Cardiac septum (tissue), 1 donor: ENCODE measurements around the gene CCDC110. TPM values are rescaled to one million over a fixed set of nuclear protein-coding genes. Genes with fewer than 3 reads are reported as not detected.
"Not testable (repeated sequence)": the region's sequence is repeated elsewhere in the genome, so short reads cannot be mapped to it uniquely, and the experiment has no call there.

Source experiments
- DNase-seq: peaks from one replicate; pipeline ENCODE4 v3.0.0-alpha.2; 2020; ENCODE audit warnings: low spot score
- intact Hi-C: fragments of 100-400 bp; cut with DNase I; formaldehyde crosslinking; loops from one replicate; pipeline ENCODE4 v1.14.0; 2022
- long read RNA-seq: library from polyadenylated mRNA; unstranded; transcript quantifications from one replicate; pipeline ENCODE4 v2.0.0, GENCODE V29; 2021
- total RNA-seq: library from RNA; stranded (reverse); fragmentation: NEBNext Ultra II Directional; extraction: Animal tissue kit (Norgen Biotek cat#: 25700); gene quantifications from one replicate; pipeline ENCODE4 v1.2.1, GENCODE V29; 2021
- donor health status: DM: no; HTN: no; CAD: no.

The CCDC110 gene
- 0.67 TPM for total RNA-seq
- long read RNA-seq = 0 reads

DNA sequence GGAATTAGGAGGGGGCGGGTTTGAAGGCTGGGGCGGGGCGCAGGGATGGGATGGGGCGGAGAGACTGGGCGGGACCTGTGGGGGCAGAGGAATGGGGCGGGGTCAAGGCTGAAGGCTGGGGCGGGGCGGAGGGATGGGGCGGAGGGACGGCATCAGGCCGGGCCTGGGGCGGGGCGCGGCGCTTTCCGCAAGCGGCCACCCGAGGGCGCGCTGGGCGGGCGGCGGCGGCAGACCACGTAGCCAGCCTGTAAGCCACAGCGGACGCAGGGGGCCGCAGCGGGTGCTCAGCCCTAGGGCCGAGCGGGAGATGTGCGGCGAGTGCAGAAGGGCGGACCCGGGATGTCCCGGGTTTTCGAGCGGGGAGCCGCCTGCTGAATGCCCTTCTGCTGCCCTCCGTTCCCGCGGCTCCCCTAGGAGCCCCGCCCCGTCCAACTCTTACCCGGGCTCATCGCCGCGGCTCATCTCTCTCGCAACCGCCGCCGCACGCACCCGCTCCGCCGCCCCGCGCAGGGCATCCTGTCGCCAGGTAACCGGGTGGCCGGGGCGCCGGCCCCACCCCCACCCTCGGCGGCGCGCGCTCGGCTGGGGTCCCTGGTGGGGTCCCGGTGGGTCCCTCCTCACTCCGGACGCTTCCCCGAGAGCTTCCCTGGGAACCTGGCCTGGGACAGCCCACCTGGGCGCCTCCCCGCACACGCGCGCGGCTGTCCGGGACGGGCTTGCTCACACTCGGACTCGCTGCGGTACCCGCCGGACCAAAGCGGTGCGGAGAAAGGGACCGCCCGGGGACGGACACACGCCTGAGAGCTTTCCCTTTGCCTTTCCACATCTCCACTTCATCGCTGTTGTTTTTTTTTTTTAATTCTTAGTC is at the start of gene CCDC110:
Gene CCDC110 (minus strand): TSS at position 499 of the 868 bp plus-strand sequence. CDS start 50 bp downstream, at position 449.
- peak; percentile 96 for DNase-seq
- intact Hi-C loops = loop anchor here (2.0 to 5.0 kb wide), 4 partner anchors 41 to 269 kb away; partner anchors contain the start of genes CFAP97 and PDLIM3

DNA sequence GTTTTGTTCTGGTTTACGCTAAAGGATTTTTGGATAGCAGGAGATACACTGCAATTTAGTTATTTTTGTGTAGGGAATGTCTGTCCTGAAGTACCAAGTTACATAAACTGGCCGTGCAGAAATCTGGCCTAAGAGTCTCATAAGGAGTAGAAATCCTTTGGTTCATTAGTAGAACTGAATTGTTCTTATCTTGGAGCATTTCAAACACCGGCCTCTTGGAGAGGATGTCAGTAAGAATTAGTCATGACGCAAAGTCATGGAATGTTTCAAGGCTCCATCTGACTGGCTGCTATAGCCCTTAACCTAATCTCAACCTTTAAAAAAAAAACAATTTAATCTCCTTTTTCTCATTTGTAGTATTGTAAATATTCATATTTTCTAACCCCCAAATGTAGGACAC is 48.6 kb upstream of the CCDC110 start:
- intact Hi-C loops = no loop called here
- DNase-seq = no peak

DNA sequence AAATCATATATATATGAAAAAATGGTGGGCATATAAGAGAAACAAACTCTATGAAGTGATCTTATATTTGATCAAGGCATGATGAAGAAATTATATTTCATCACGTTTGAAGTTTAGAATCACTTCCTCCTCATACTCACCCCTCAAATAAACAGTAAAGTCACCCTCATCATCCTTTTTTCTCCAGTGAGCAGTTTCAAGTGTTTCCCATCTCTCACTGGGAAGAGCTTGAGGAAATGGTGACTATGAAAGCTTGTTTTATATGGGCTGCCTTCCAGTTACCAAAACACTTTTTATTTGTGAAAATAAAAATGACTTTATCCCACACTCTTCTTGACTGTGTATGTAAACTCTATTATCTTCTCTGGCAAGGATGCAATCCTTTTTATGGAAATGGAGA is 47.0 kb upstream of the CCDC110 start:
- no peak for DNase-seq
- intact Hi-C loops = no loop called here

DNA sequence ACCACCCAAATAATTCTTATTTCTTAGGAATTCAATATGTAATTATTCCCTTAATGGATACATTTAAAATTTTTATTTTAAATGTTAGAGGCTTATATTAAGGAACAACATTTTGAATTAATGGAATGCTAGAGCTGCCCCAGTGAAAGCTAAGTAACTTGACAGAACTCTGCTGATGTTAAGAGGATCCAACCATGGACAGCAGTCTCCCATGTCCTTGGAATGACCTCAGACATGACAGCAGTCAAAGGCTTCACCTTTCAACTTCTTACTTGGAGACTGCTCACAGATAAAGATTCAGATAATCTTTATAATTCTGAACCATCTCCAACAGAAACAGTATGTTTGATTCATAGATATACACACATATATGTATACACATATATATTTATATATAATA is 46.5 kb upstream of the CCDC110 start:
- intact Hi-C loops = no loop called here
- DNase-seq = no peak

DNA sequence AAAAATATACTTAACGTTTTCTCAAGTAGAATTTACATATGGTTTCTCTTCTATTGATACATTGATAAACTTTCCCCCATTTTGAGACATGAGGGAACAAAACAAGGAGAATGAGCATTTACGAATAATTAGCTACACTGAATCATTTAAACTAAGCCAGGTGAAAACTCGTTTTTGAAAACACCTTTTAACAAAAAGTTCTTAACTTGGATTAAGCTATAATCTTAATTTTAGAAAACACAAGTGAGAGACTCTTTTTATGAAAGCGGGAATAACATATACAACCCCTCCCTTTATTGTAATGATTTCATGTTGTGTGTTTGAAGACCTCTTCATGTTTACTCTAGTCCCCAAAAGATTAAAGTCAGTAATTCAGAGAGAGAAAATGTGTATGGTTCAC is 43.7 kb upstream of the CCDC110 start:
- intact Hi-C loops = no loop called here
- no peak for DNase-seq

DNA sequence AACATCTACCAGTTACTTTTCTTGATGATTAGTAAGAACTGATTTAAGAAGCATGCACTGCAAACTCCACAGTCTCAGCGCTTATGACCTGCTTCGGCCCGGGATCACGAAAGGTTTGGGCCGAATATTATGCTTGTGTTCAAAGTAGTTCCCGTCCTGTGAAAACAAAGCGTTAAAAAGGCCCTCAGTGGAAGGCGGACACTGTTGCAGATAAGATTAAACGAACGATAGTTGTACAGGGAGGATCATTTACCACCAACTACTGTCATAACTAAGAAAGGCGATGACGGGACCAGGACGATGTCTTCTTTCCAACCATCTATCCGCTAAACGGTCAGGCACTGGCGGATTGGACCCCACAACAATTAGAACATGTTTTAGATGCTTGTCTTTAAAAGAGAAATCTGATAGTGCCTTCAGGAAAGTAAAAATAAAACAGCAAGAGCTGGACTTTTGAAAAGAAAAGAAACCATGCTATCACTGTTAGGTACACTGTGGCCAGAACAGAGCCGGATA is 42.7 kb upstream of the CCDC110 start:
- DNase-seq = no peak
- intact Hi-C loops = loop anchor here (5.0 kb wide), 1 partner anchor 42 kb away; the partner anchor contains the start of gene CCDC110

DNA sequence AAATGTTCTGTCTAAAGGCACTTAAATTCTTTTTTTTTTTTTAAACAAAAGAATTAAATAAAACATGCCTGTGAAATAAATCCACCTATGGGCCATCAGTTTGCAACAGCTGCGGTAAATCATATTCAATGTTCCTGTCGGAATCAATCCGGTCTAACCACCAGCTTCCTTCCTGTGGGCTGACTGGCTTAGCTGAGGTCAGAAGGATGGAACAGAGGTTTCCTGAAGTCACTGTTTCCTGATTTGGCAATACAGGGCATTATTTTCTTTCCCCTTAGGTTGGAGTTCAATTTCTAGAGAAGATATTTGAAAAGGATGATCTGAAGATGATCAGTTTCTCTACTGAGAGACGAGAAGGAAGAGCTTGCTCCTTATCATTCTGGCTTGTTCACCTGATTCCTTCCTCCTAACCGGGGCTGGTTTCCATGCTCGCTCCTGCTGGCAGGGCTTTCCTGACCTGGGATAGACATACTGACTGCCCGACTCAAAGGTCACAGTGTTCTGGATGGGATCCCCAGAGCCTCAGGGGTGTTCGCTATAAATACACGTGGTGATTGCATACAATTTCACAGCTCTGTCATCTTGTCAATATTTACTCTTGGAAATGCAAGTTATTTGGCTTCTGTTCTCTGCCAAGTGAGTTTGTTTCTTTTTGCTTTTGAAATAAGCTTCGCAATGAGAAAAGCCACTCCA is 42.1 kb upstream of the CCDC110 start:
- DNase-seq = no peak
- intact Hi-C loops = loop anchor here (5.0 kb wide), 1 partner anchor 41 kb away; the partner anchor contains the start of gene CCDC110

DNA sequence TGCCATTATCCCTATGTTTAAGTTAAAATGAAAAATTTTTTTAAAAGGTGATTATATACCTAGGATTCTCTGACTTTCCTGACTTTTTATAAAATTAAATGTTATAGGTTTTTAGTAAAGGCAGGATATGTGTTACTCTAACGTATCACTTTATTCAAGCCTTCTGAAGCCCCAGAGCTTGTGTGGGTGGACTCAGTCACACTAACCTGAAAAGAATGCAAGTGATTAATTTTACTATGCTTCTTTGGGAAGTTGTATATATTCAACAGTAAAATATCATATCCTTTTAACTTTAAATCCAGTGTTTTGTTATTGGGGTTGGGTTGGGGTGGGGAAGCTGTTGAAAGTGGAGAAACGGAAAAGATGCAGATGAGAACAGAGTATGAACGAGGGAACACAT is 41.0 kb upstream of the CCDC110 start:
- no peak for DNase-seq
- intact Hi-C loops = loop anchor here (5.0 kb wide), 1 partner anchor 40 kb away; the partner anchor contains the start of gene CCDC110

DNA sequence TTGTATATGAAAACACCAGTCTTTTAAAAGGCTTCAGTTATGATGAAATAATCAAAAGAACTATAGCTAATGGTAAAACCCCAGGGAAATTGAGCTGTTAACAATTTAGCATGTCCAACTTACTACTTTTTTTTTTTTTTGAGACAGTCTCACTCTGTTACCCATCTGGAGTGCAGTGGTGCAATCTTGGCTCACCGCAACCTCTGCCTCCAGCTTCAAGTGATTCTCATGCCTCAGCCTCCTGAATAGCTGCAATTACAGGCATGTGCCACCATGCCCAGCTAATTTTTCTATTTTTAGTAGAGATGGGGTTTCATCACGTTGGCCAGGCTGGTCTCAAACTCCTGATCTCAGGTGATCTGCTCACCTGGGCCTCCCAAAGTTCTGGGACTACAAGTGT is 39.7 kb upstream of the CCDC110 start:
- intact Hi-C loops = loop anchor here (5.0 kb wide), 1 partner anchor 39 kb away; the partner anchor contains the start of gene CCDC110

DNA sequence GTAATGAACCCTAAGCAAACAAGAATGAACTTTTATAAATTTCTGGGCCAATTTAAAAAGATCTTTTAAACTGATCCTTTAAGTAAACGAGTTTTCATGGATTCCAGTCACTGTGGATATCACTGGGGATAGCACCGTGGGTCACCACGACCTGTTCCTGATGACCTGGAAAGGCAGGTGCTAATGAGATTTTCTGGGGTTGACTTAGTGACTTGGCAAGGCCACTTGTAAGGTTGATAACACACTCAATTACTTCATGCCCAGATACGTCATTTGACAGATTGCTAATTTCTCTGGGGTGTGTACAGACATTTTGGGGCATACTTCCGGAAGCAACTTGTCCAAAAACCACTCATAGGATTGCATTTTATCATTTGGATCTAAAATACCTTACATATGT is 39.3 kb upstream of the CCDC110 start:
- intact Hi-C loops = loop anchor here (5.0 kb wide), 1 partner anchor 39 kb away; the partner anchor contains the start of gene CCDC110
- DNase-seq = no peak

More for the DNA sequence above, 39.7 kb upstream of the CCDC110 start:
- not testable (repeated sequence) for DNase-seq

DNA sequence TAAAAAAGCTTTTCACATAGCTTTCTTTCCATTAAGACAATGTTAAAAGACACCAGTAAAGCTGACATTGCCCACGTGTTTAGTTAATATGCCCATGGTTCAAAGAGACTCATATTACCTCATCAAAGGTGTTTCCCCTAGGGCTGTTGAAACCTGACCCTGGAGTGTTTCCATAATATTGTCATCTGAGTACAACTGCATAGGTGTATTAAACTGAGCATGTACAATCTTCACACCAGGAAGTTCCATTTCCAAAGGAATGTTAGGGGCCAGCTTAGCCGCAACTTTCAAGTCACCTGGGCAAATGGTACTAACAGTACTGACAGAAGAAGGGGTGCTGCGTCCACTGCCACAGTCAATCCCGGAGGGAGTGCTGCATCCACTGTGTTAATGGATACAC is 36.6 kb upstream of the CCDC110 start:
- DNase-seq = no peak
- intact Hi-C loops = no loop called here

DNA sequence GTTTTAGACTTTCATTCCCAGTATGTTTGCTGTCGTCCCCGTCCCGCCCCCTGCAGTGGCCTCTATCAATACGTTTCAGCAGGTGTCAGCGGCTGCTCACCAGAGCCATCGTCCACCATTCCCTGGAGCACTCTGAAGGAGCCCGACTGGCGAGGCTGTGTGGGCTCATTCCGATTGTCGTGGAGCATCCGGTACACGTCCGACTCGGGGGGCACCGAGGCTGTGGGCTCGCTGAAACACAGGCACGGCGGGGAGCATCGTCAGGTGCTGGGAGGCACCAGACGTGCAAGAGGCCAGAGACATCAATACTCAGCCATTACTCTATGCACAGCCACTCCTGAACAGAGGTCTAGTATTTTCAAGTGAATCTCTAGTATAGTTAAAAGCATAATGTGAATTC is 34.9 kb upstream of the CCDC110 start:
- intact Hi-C loops = no loop called here
- DNase-seq = no peak

DNA sequence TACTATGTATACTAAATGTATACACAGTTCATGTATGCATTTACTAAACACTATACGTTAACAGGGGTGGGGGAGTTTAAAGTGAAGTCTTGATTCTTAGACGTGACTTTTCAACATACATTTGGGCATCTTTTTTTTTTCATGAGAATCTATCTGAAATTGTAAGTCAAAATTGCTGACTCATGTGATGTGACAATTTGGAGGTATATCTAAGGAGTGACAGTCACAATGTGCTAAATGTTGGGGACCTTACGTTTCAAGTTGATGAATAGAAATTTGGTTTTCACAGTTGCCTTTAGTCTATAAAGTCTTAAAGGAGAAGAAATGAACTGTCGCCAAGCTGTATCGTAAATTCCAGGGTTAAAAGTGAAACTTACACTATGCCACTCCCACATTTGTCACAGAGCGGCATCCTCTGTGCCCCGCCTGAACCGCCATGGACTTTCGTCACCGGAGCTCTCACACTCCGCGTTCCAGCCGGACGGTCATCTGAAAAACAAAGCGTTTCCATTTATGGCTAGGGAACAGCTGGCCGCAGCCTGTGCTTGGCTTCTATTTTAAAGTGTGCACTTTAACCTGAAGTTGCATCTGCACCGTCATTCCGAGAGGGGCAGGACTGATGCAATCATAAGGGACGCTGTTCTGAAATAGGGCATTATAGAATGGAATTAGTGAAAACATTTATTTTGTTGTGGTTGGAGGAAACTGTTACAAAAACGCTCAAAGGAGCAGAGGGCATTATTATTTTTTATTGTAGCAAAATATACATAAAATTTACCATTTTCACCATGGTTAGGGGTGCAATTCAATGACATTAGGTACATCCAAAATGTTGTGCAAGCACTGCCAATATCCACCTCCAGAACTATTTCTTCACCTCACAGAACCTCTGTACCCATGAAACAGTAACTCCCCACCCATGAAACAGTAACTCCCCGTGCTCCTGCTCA is 32.8 kb upstream of the CCDC110 start:
- intact Hi-C loops = no loop called here
- DNase-seq = peak; percentile 85

DNA sequence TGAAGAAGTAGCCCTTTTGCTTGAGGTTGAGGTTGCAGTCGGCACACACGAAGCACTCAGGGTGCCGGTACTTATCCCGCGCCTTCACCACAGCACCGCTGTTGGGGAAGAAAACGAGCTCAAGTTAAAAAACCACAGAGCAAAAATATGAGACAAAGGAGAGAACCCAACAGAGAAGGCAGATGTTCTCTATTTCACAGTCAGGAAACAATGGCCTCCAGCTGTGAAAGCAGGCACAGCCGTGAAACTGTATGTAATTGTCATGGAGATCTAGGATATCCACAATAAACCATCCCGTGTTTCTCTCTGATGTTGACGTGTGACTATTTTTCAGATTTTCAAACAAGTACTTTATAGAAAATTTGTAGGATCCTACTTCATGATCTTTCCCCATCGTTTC is 30.9 kb upstream of the CCDC110 start:
- DNase-seq = no peak
- intact Hi-C loops = no loop called here

DNA sequence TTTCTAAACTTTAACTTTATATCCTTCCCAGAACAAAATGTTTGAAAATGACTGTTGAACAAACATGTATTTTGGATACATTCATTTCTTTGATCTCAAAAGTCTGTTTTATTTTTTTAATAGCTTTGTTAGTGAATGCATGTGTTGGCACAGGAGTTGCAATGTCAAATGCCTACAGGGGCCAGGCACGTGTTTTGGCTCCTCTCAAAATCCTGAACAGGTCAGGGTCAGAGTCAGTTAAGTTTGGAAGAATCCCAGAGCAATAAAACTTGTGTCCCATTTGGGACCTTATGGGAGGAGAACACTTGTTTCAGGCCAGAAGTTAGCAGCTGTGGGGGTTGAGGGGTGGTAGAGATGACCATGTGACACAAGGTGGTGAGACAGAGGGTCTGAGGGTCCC is 29.0 kb upstream of the CCDC110 start:
- DNase-seq = no peak
- intact Hi-C loops = no loop called here

DNA sequence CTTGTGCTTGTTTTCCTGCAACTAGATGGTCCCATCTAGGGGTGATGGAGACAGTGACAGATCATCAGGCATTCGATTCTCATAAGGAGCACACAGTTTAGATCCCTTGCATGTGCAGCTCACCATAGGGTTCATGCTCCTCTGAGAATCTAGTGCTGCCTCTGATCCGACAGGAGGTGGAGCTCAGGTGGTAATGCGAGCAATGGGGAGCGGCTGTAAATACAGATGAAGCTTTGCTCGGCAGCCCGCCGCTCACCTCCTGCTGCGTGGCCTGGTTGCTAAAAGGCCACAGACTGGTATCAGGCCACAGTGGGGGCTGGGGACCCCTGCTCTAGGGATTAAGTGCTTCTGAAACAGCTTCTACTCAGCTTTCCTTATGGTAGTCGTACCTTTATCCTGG is 28.5 kb upstream of the CCDC110 start:
- intact Hi-C loops = no loop called here
- DNase-seq = no peak

DNA sequence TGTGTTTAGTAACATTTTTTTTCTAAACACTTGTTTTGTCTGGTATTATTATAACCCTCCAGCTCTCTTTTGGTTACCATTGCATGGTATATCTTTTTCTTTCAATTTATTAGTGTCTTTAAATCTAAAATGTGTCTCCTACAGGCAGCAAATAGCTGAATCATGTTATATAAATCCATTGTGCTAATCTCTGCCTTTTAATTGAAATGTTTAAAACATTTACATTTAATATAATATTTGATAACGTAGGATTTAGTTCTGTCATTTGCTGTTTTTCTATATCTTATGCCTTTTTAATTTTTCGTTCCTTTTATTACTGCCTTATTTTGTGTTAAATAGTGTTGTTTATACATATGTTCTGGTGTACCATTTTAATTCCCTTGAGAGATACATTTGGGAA is 17.1 kb upstream of the CCDC110 start:
- intact Hi-C loops = no loop called here
- no peak for DNase-seq

DNA sequence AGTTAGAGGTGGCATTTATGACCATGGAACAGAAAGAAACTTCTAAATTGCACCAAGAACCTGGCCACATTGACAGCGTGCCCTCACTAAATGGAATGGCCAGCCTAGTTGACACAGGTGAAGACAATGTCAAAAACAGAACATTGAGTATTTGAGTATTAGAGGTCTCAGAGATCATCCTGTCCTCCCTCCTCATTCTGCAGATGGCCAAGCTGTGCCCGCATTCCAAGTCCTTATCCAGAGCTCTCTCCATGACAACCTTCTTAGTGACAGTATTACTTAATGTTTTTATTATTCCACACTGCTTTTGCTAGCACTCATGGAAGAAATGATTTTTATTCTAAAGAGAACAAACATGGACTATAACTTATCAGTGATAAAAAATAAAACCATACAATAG is 9.9 kb upstream of the CCDC110 start:
- no peak for DNase-seq
- intact Hi-C loops = no loop called here

DNA sequence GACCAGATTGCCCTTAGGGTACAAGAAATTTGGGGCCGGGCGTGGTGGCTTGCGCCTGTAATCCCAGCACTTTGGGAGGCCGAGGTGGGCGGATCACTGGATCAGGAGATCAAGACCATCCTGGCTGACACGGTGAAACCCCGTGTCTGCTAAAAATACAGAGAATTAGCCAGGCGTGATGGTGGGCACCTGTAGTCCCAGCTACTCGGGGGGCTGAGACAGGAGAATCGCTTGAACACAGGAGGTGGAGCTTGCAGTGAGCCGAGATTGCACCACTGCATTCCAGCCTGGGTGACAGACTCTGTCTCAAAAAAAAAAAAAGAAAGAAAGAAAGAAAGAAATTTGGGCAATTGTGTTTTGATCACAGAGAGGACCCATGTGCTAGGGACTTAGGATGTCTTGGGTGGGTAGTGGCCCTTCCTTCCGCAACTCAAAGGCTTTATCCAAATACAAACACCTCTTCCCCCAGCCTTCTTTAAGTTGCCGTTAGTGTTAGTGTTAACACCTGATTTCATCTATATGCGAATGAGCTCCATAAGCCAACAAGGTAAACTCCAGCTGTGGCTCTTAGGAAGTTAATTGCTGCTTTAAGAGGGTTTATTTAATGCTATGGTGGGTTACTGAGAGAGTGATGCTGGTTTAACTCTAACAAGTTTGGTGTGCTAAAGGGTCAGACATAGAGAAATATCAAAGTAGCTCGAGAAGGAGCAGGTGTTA is 8.6 kb upstream of the CCDC110 start:
- intact Hi-C loops = no loop called here

More for the DNA sequence above, 8.6 kb upstream of the CCDC110 start:
- no peak for DNase-seq
